ENCODE measurements around the gene FGD5.

Gene FGD5

GRCh38 chr3:14798231-14798630 lies 20.5 kb upstream of the FGD5 start:
- Histone ChIP-seq H4K20me1 (ENCODE audit: control insufficient read depth, insufficient read depth, low read depth, low read length) (0 out of 2 replicates have a peak, but pooled peaks cover 3% of the 10 kb centered on the region), H3K27me3 (ENCODE audit: control insufficient read depth, low read length) (peaks cover 55% of the 10 kb centered on the region), H3K4me2 (ENCODE audit: low read length) (no peak overlapping the region), H3K4me1 (ENCODE audit: control insufficient read depth, low read length) (no peaks in the 10 kb centered on the region), H3K79me2 (ENCODE audit: control insufficient read depth, low read length) (no peaks in the 10 kb centered on the region), H3F3A (ENCODE audit: control insufficient read depth, insufficient read depth) (no peaks in the 10 kb centered on the region), H3K27ac (ENCODE audit: low read depth, low read length) (no peak overlapping the region), H3K9me3 (ENCODE audit: control insufficient read depth, insufficient read depth, low read length) (no peaks in the 10 kb centered on the region), H3K36me3 (ENCODE audit: control insufficient read depth, low read length) (no peaks in the 10 kb centered on the region), H3K4me3 (ENCODE audit: low read length) (no peak overlapping the region), H3K9me2 (replicated peaks; ENCODE audit: control insufficient read depth, low read length) (no peaks in the 10 kb centered on the region)
- no peak for TF ChIP-seq EZH2phosphoT487 (IDR thresholded peaks at IDR 0.05; ENCODE audit: borderline replicate concordance, low read length)
- no peak for TF ChIP-seq CTCF (IDR thresholded peaks at IDR 0.05; ENCODE audit: low read depth, low read length, poor library complexity, severe bottlenecking)

GRCh38 chr3:14799146-14799545 lies 19.6 kb upstream of the FGD5 start:
- Histone ChIP-seq H3K4me3 (ENCODE audit: low read length) (no peak overlapping the region), H3K27ac (ENCODE audit: low read depth, low read length) (no peak overlapping the region), H3K79me2 (ENCODE audit: control insufficient read depth, low read length) (no peaks in the 10 kb centered on the region), H3K27me3 (ENCODE audit: control insufficient read depth, low read length) (peaks cover 61% of the 10 kb centered on the region), H3K4me1 (ENCODE audit: control insufficient read depth, low read length) (peaks cover 2% of the 10 kb centered on the region; the same call in 1 of the 2 replicates), H3K4me2 (ENCODE audit: low read length) (no peak overlapping the region), H3K9me3 (ENCODE audit: control insufficient read depth, insufficient read depth, low read length) (no peaks in the 10 kb centered on the region), H3K9me2 (replicated peaks; ENCODE audit: control insufficient read depth, low read length) (no peaks in the 10 kb centered on the region), H3F3A (ENCODE audit: control insufficient read depth, insufficient read depth) (no peaks in the 10 kb centered on the region), H3K36me3 (ENCODE audit: control insufficient read depth, low read length) (no peaks in the 10 kb centered on the region), H4K20me1 (ENCODE audit: control insufficient read depth, insufficient read depth, low read depth, low read length) (0 out of 2 replicates have a peak, but pooled peaks cover 3% of the 10 kb centered on the region)
- TF ChIP-seq CTCF (IDR thresholded peaks at IDR 0.05; ENCODE audit: low read depth, low read length, poor library complexity, severe bottlenecking), result no peak
- TF ChIP-seq EZH2phosphoT487 (IDR thresholded peaks at IDR 0.05; ENCODE audit: borderline replicate concordance, low read length), result no peak

GRCh38 chr3:14801031-14801430 lies 17.7 kb upstream of the FGD5 start:
- 0 out of 2 replicates have a peak, but pooled peaks cover 3% of the 10 kb centered on the region for H4K20me1 ChIP-seq (ENCODE audit: control insufficient read depth, insufficient read depth, low read depth, low read length)
- H3K4me3 ChIP-seq (ENCODE audit: low read length), result no peak overlapping the region
- peaks cover 60% of the 10 kb centered on the region for H3K27me3 ChIP-seq (ENCODE audit: control insufficient read depth, low read length)
- H3K79me2 ChIP-seq (ENCODE audit: control insufficient read depth, low read length), result no peaks in the 10 kb centered on the region
- no peaks in the 10 kb centered on the region for H3K36me3 ChIP-seq (ENCODE audit: control insufficient read depth, low read length)
- H3K9me3 ChIP-seq (ENCODE audit: control insufficient read depth, insufficient read depth, low read length), result no peaks in the 10 kb centered on the region
- H3F3A ChIP-seq (ENCODE audit: control insufficient read depth, insufficient read depth), result no peaks in the 10 kb centered on the region
- H3K27ac ChIP-seq (ENCODE audit: low read depth, low read length), result no peak overlapping the region
- no peak overlapping the region for H3K4me2 ChIP-seq (ENCODE audit: low read length)
- no peaks in the 10 kb centered on the region for H3K9me2 ChIP-seq (replicated peaks; ENCODE audit: control insufficient read depth, low read length)
- no peak for TF ChIP-seq EZH2phosphoT487 (IDR thresholded peaks at IDR 0.05; ENCODE audit: borderline replicate concordance, low read length)
- TF ChIP-seq CTCF (IDR thresholded peaks at IDR 0.05; ENCODE audit: low read depth, low read length, poor library complexity, severe bottlenecking), result no peak
- H3K4me1 ChIP-seq (ENCODE audit: control insufficient read depth, low read length), result peaks cover 5% of the 10 kb centered on the region; the same call in 1 of the 2 replicates
